ENCODE results near the gene CARD9. TPM values are rescaled to one million over a fixed set of nuclear protein-coding genes. Genes with fewer than 3 reads are reported as not detected.

Gene CARD9
- total RNA-seq, 4 donors from 2014 or later: 1.1 to 5.6 (median 2.0) TPM

DNA sequence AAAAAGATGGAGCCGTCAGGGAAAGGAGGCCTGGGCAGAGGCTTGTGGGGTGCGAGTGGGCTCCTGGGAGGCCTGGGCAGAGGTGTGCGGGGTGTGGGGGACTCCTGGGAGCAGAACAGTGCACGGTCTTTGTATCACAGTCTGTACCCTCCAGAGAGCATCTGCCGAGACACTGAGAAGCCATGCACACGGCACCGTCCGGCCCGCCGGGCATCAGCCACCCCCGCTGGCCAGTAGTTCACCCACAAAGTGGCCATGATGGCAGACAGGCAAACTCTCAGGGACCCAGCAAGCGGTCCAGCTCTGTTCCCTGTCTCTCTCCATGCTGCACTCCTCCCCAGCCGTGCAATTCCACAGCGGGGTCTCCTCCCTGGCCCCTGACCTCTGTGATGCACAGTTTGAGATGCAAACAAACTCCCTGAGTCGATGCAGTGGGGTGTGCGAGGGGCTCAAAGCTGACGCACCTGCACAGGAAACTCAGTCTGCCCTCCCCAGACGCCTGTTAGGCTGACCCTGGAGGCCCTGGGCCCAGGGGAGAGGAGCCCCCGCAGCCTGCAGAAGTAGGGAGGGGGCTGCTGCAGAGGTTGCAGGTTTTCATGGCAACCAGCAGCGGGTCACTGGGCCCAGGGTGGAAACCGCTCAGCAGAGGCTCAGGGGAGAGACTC, 55.2 kb downstream of the CARD9 start:
- Histone ChIP-seq H3K9me3 (peaks cover 0 to 5% of the 10 kb centered on the region in 2 donors), H3K27ac (no peak overlapping the region), H3K4me3 (no peak overlapping the region), H3K36me3 (no peaks in the 10 kb centered on the region), H3K27me3 (peaks cover 9% of the 10 kb centered on the region), H3K4me1 (no peaks in the 10 kb centered on the region)
- no peak for DNase-seq
- in situ Hi-C loops (cut with MboI; ENCODE audit: low pct_ligation_motif_present in 1 of 4, low pct_unique_long_range_greater_than_20kb in 1 of 4, low sequenced_read_pairs in 3 of 4): no loop called here
- TF ChIP-seq CTCF (IDR thresholded peaks at IDR 0.05) (no peak), EP300 (IDR thresholded peaks at IDR 0.05; ENCODE audit: low read depth) (no peak), POLR2A (IDR thresholded peaks at IDR 0.05) (no peak), POLR2AphosphoS5 (IDR thresholded peaks at IDR 0.05) (no peak)
- intact Hi-C loops (cut with DNase I; ENCODE audit: low total_unique reads): no loop called here
- 68 to 80% methylated on average over 1 to 20 of the region's 21 CpGs for WGBS, 2 donors (ENCODE audit: low coverage in 1 of 2)

GRCh38 chr9:136317695-136318094, 55.8 kb downstream of the CARD9 start:
- intact Hi-C loops (cut with DNase I; ENCODE audit: low total_unique reads) (no loop called here), in situ Hi-C loops (cut with MboI; ENCODE audit: low pct_ligation_motif_present in 1 of 4, low pct_unique_long_range_greater_than_20kb in 1 of 4, low sequenced_read_pairs in 3 of 4) (no loop called here)
- Histone ChIP-seq H3K4me1 (no peaks in the 10 kb centered on the region), H3K4me3 (no peak overlapping the region), H3K27me3 (peaks cover 5% of the 10 kb centered on the region), H3K9me3 (peaks cover 0 to 5% of the 10 kb centered on the region in 2 donors), H3K36me3 (no peaks in the 10 kb centered on the region), H3K27ac (no peak overlapping the region)
- 75 to 80% methylated on average over 2 to 16 of the region's 16 CpGs for WGBS, 2 donors (ENCODE audit: low coverage in 1 of 2)
- DNase-seq: no peak
- no peak for TF ChIP-seq EP300 (IDR thresholded peaks at IDR 0.05; ENCODE audit: low read depth)
- TF ChIP-seq POLR2AphosphoS5 (IDR thresholded peaks at IDR 0.05): no peak
- no peak for TF ChIP-seq POLR2A (IDR thresholded peaks at IDR 0.05)
- no peak for TF ChIP-seq CTCF (IDR thresholded peaks at IDR 0.05)

DNA sequence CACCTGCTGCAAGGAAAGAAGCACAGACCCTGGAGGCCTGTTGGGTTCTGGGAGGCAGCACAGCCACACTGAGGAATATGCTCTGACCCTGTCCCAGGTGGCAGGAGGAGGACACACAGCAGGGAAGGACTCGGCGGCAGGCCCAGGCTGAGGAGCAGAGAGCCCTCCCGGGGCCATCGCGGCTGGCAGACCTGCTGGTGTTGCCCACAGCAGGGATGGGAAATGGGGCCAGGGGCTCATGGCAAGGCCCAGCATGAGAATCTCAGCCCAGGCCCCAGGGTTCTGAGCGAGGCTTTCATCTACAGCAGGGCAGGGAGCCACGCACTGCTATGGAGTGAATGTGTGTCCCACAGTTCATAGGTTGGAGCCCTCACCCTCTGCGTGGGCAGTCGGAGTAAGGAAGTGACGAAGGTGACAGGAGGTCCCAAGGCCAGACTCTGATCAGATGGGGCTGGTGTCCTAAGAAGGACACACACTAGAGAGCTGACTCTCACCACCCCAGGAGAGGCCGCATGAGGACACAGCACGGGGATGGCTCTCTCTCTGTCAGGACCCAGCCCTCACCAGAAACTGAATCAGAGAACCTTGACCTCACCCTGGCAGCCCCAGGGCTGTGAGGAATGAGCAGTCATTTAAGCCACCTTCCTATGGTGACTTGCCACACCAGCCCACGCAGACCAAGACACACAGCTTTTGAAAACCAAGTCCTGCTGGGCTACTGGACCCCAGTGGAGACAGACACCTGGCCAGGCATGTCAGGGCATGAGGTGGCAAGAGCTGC, 56.4 kb downstream of the CARD9 start:
- 91% methylated on average over 13 of the region's 13 CpGs; no CpG with 5 or more reads in 1 of the 2 donors for WGBS, 2 donors (ENCODE audit: low coverage in 1 of 2)
- intact Hi-C loops (cut with DNase I; ENCODE audit: low total_unique reads) (no loop called here), in situ Hi-C loops (cut with MboI; ENCODE audit: low pct_ligation_motif_present in 1 of 4, low pct_unique_long_range_greater_than_20kb in 1 of 4, low sequenced_read_pairs in 3 of 4) (no loop called here)
- Histone ChIP-seq H3K9me3 (peaks cover 0 to 5% of the 10 kb centered on the region in 2 donors), H3K4me3 (no peak overlapping the region), H3K27ac (no peak overlapping the region), H3K27me3 (no peaks in the 10 kb centered on the region), H3K36me3 (no peaks in the 10 kb centered on the region), H3K4me1 (no peaks in the 10 kb centered on the region)
- no peak for TF ChIP-seq POLR2A (IDR thresholded peaks at IDR 0.05)
- TF ChIP-seq CTCF (IDR thresholded peaks at IDR 0.05): no peak
- TF ChIP-seq EP300 (IDR thresholded peaks at IDR 0.05; ENCODE audit: low read depth): no peak
- no peak for TF ChIP-seq POLR2AphosphoS5 (IDR thresholded peaks at IDR 0.05)
- DNase-seq: no peak

GRCh38 chr9:136316271-136316751, 57.2 kb downstream of the CARD9 start:
- Histone ChIP-seq H3K4me3 (no peak overlapping the region), H3K4me1 (peaks cover 0 to 4% (median 3%) of the 10 kb centered on the region in 4 donors), H3K36me3 (no peaks in the 10 kb centered on the region), H3K27ac (no peak overlapping the region), H3K9me3 (peaks cover 0 to 5% of the 10 kb centered on the region in 2 donors), H3K27me3 (peaks cover 4% of the 10 kb centered on the region)
- whole genome bisulfite sequencing, 2 donors (ENCODE audit: low coverage in 1 of 2): 95% methylated on average over 4 to 23 of the region's 23 CpGs
- in situ Hi-C loops (cut with MboI; ENCODE audit: low pct_ligation_motif_present in 1 of 4, low pct_unique_long_range_greater_than_20kb in 1 of 4, low sequenced_read_pairs in 3 of 4): no loop called here
- intact Hi-C loops (cut with DNase I; ENCODE audit: low total_unique reads): no loop called here
- DNase-seq: no peak
- TF ChIP-seq CTCF (IDR thresholded peaks at IDR 0.05): no peak
- no peak for TF ChIP-seq POLR2AphosphoS5 (IDR thresholded peaks at IDR 0.05)
- TF ChIP-seq EP300 (IDR thresholded peaks at IDR 0.05; ENCODE audit: low read depth): no peak
- TF ChIP-seq POLR2A (IDR thresholded peaks at IDR 0.05): no peak

Measured in transverse colon (tissue), 4 donors.